ELR (cell line): ENCODE results near the gene ALDH6A1.
"Not testable (repeated sequence)": the region's sequence is repeated elsewhere in the genome, so short reads cannot be mapped to it uniquely, and the experiment has no call there.

Source experiments
- DNase-seq: peaks from one replicate; pipeline ENCODE4 v3.0.0-alpha.2; 2015; ENCODE audit warnings: low read depth

Gene ALDH6A1

GRCh38 chr14:74084277-74085046 lies at the start of gene ALDH6A1, which contains the start of gene LIN52:
Gene ALDH6A1 (minus strand): TSS chr14:74084453. CDS start chr14:74084394, 59 bp downstream.
Gene LIN52 (plus strand): TSS chr14:74084956. CDS start chr14:74084975, 19 bp downstream.
- DNase-seq: peak; percentile 100

GRCh38 chr14:74127634-74128033 lies 43.4 kb upstream of the ALDH6A1 start:
- DNase-seq: no peak

- no peak for DNase-seq
Measured at GRCh38 chr14:74126315-74127013, 42.2 kb upstream of the ALDH6A1 start.

GRCh38 chr14:74125487-74125886 lies 41.2 kb upstream of the ALDH6A1 start:
- DNase-seq: not testable (repeated sequence)

- peak; percentile 67 for DNase-seq
Measured at GRCh38 chr14:74111395-74112216, 27.4 kb upstream of the ALDH6A1 start.

GRCh38 chr14:74109369-74109768 lies 25.1 kb upstream of the ALDH6A1 start:
- DNase-seq: no peak

GRCh38 chr14:74105381-74105780 lies 21.1 kb upstream of the ALDH6A1 start:
- DNase-seq: no peak

- DNase-seq: no peak
Measured at GRCh38 chr14:74089251-74090020, 5.2 kb upstream of the ALDH6A1 start.

- DNase-seq: peak; percentile 28
Measured at GRCh38 chr14:74085828-74086227, 1.6 kb upstream of the ALDH6A1 start.

GRCh38 chr14:74085047-74085637 lies 889 bp upstream of the ALDH6A1 start:
- peak; percentile 74 for DNase-seq

GRCh38 chr14:74083784-74084276 lies 423 bp downstream of the ALDH6A1 start:
- DNase-seq: no peak

- DNase-seq: no peak
Measured at GRCh38 chr14:74083161-74083560, 1.1 kb downstream of the ALDH6A1 start.

GRCh38 chr14:74081491-74081890 lies 2.8 kb downstream of the ALDH6A1 start:
- DNase-seq: no peak

GRCh38 chr14:74080820-74081460 lies 3.3 kb downstream of the ALDH6A1 start:
- DNase-seq: no peak

GRCh38 chr14:74077401-74077800 lies 6.9 kb downstream of the ALDH6A1 start:
- no peak for DNase-seq

GRCh38 chr14:74065746-74066575 lies 18.3 kb downstream of the ALDH6A1 start:
- peak; percentile 76 for DNase-seq

- peak; percentile 63 for DNase-seq
Measured at GRCh38 chr14:74064883-74065282, 19.4 kb downstream of the ALDH6A1 start.

GRCh38 chr14:74064426-74064825 lies 19.8 kb downstream of the ALDH6A1 start:
- DNase-seq: peak; percentile 47

- DNase-seq: no peak
Measured at GRCh38 chr14:74062809-74063150, 21.5 kb downstream of the ALDH6A1 start.
